Gastrocnemius medialis (tissue), 4 donors: Measurements from ENCODE around the gene ABTB2. TPM values are rescaled to one million over a fixed set of nuclear protein-coding genes. Genes with fewer than 3 reads are reported as not detected.

Experiments
- ATAC-seq, 2 donors: fragments of 150-250 bp; one replicate each; pipeline ENCODE4 v1.9.1; 2016
- DNase-seq, 2 donors: peaks; one replicate each; pipeline ENCODE4 v3.0.0-alpha.2; 2019
- H3K27ac ChIP-seq, 4 donors: fragments of 200-600 bp; sonication (generic); 1 replicate in 1 of 4; 2 replicates in 3 of 4; pipeline ENCODE4 v1.5.1; 2016 to 2018; ENCODE audit warnings: mild to moderate bottlenecking in 2 of 4, moderate library complexity in 1 of 4
- H3K27me3 ChIP-seq, 3 donors: fragments of 200-600 bp; sonication (generic) in 2 of 3; 1 replicate in 1 of 3; 2 replicates in 2 of 3; pipeline versions ENCODE4 v1.5.1 to v1.6.0; 2016 to 2019; ENCODE audit warnings: mild to moderate bottlenecking in 1 of 3, moderate library complexity in 1 of 3
- H3K36me3 ChIP-seq, 2 donors: fragments of 200-600 bp; sonication (generic) in 1 of 2; one replicate each; pipeline ENCODE4 v1.5.1; 2017 to 2018
- H3K4me1 ChIP-seq, 2 donors: fragments of 200-600 bp; sonication (generic) in 1 of 2; one replicate each; pipeline ENCODE4 v1.5.1; 2016 to 2017; ENCODE audit warnings: mild to moderate bottlenecking in 2 of 2
- H3K4me3 ChIP-seq, 4 donors: fragments of 200-600 bp; sonication (generic) in 3 of 4; 1 replicate in 1 of 4; 2 replicates in 3 of 4; pipeline ENCODE4 v1.5.1; 2016 to 2019; ENCODE audit warnings: mild to moderate bottlenecking in 2 of 4
- H3K9me3 ChIP-seq, 3 donors: fragments of 200-600 bp; sonication (generic) in 2 of 3; 1 replicate in 1 of 3; 2 replicates in 2 of 3; pipeline ENCODE4 v1.5.1; 2016 to 2019
- POLR2A ChIP-seq, 2 donors: fragments of 450-650 bp; IDR thresholded peaks; one replicate each; pipeline ENCODE4 v1.6.1; 2017; ENCODE audit warnings: antibody characterized with exemption in 2 of 2, mild to moderate bottlenecking in 2 of 2, moderate library complexity in 2 of 2
- in situ Hi-C, 4 donors: fragments of 200-750 bp; cut with MboI; loops; one replicate each; pipeline versions ENCODE4 v1.15.0 to v1.8.0; 2017; ENCODE audit warnings: low sequenced_read_pairs in 4 of 4
- intact Hi-C: fragments of 100-400 bp; cut with DNase I; formaldehyde crosslinking; loops from one replicate; pipeline ENCODE4 v1.15.1; 2023; ENCODE audit warnings: low total_unique reads
- total RNA-seq, 4 donors: library from RNA; depleted of rRNA; stranded (reverse); fragments of >200 nt; gene quantifications; one replicate each; pipeline versions ENCODE4 v1.1.0 to v1.2.3, GENCODE V29; 2016
- TF ChIP-seq, protein P1 (sequence below), 5 experiments: fragments of 450-650 bp in 3 of 5; fragments of 200-600 bp in 2 of 5; sonication (generic) in 2 of 5; IDR thresholded peaks in 4 of 5; conservative IDR thresholded peaks in 1 of 5; 1 replicate in 4 of 5; 2 replicates in 1 of 5; pipeline ENCODE4 v1.5.1; 2016 to 2019; ENCODE audit warnings: antibody characterized with exemption in 5 of 5, mild to moderate bottlenecking in 3 of 5, moderate library complexity in 3 of 5

ABTB2 gene
- total RNA-seq, 4 donors from 2014 or later: 8.8 to 30.7 (median 12.2) TPM

DNA sequence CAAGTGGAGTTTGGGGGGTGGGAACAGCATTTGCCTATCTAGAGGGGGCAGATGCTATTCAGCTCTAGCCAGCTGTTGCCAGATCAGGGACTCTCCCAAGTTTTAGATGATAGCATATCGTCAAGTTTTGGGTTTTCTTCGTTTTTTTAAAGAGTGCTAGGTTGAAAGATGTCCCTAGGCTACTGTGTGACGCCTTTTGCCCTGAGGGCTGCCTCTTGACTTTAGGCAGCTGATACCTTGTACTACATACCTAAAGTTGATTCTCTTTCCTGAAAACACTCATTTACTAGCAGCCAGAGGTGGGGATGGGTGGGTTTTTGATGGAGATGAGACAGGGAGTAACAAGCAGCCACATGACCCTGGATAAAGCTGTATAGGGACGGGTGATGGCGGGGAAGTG lies 87.1 kb downstream of the ABTB2 start:
- no peaks in the 10 kb centered on the region for H3K27me3 ChIP-seq

DNA sequence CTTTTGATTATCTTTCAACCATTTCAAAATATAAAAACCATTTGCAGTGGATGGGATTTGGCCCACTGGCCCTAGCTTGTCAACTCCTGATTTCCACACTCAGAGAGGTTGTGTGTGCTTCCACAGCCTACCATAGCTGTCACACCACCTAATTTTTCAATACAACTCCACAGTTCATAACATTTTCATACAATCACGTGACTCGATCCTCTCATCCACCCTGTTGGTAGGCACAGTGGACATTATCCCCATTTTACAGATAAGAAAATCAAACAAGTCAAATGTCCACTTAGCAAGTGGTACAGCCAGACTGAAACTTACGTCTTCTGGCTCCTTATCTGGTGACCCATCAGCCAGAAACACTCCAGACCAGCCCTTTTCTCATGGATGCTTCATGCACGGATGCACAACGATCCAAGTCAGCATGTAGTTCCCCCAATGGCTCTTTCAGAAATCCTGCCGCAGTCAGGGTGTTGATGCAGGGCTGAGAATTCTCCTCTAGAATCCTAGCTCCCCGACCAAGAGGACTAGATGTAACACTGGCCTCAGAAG lies 88.0 kb downstream of the ABTB2 start:
- H3K4me3 ChIP-seq: no peak overlapping the region
- intact Hi-C loops (no loop called here), in situ Hi-C loops (no loop called here)
- no peak overlapping the region for H3K27ac ChIP-seq
- H3K4me1 ChIP-seq: peaks cover 16 to 19% of the 10 kb centered on the region in 2 donors
- H3K9me3 ChIP-seq: no peaks in the 10 kb centered on the region
- no peak for ATAC-seq
- TF ChIP-seq, protein P1, sequence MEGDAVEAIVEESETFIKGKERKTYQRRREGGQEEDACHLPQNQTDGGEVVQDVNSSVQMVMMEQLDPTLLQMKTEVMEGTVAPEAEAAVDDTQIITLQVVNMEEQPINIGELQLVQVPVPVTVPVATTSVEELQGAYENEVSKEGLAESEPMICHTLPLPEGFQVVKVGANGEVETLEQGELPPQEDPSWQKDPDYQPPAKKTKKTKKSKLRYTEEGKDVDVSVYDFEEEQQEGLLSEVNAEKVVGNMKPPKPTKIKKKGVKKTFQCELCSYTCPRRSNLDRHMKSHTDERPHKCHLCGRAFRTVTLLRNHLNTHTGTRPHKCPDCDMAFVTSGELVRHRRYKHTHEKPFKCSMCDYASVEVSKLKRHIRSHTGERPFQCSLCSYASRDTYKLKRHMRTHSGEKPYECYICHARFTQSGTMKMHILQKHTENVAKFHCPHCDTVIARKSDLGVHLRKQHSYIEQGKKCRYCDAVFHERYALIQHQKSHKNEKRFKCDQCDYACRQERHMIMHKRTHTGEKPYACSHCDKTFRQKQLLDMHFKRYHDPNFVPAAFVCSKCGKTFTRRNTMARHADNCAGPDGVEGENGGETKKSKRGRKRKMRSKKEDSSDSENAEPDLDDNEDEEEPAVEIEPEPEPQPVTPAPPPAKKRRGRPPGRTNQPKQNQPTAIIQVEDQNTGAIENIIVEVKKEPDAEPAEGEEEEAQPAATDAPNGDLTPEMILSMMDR (IDR thresholded peaks at IDR 0.05 in 4 of 5, conservative IDR thresholded peaks at IDR 0.05 in 1 of 5): no peak
- TF ChIP-seq POLR2A (IDR thresholded peaks at IDR 0.05): no peak
- H3K27me3 ChIP-seq: no peaks in the 10 kb centered on the region
- H3K36me3 ChIP-seq: no peaks in the 10 kb centered on the region
- DNase-seq: no peak

More for the DNA sequence above, 87.1 kb downstream of the ABTB2 start:
- Histone ChIP-seq H3K36me3 (no peaks in the 10 kb centered on the region), H3K4me1 (peaks cover 25 to 29% of the 10 kb centered on the region in 2 donors), H3K27ac (no peak overlapping the region), H3K4me3 (no peak overlapping the region), H3K9me3 (no peaks in the 10 kb centered on the region)
- in situ Hi-C loops: no loop called here
- intact Hi-C loops: no loop called here
- DNase-seq (no peak), ATAC-seq (no peak)
- TF ChIP-seq, protein P1 (IDR thresholded peaks at IDR 0.05 in 4 of 5, conservative IDR thresholded peaks at IDR 0.05 in 1 of 5): no peak
- no peak for TF ChIP-seq POLR2A (IDR thresholded peaks at IDR 0.05)

DNA sequence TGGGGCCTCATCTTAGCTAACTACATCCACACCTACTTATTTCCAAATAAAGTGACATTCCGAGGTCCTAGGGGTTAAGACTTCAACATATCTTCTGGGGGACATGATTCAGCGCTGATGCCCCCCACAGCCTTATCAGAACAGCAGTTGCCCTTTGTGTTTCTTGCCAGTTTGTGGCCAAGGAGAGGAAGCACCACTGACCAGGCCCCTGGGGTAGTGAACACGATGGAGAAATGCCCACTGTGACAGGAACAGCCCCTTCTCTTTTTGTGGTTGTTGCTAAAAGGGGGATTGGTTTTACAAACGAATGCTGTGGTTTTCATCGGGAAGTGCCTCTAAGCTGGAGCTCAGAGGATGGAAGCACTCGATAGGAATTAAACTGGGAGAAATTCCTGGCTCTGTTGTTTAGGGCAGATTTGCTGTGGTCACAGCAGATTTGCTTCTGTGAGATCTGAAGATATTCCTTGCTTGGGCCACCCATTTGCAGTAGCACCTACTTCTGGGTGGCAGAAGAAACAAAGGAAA lies 88.8 kb downstream of the ABTB2 start:
- intact Hi-C loops: no loop called here
- Histone ChIP-seq H3K9me3 (no peaks in the 10 kb centered on the region), H3K27ac (no peak overlapping the region), H3K36me3 (no peaks in the 10 kb centered on the region), H3K4me3 (no peak overlapping the region), H3K27me3 (no peaks in the 10 kb centered on the region), H3K4me1 (peaks cover 12 to 16% of the 10 kb centered on the region in 2 donors)
- DNase-seq: no peak
- TF ChIP-seq, protein P1 (IDR thresholded peaks at IDR 0.05 in 4 of 5, conservative IDR thresholded peaks at IDR 0.05 in 1 of 5): no peak
- no peak for TF ChIP-seq POLR2A (IDR thresholded peaks at IDR 0.05)
- in situ Hi-C loops: no loop called here
- no peak for ATAC-seq

DNA sequence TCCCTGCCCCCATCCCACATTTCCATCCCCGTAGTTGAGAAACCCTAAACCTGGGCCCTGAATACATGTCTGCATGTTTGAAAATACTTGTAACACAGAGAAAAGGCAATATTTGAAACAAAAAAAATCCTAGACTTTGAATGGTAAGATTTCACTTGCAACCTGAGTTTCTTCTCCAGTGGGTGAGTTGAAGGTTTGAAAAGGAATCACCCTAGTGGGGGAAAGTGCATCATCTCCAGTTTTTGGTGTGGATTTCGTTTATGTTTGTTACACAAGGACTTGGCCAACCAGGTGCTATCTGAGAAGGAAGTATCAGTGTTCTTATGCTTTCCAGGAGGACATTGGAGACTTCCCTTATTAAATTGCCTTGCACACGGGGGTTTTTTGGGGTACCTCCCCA lies 90.4 kb downstream of the ABTB2 start:
- in situ Hi-C loops: no loop called here
- TF ChIP-seq, protein P1 (IDR thresholded peaks at IDR 0.05 in 4 of 5, conservative IDR thresholded peaks at IDR 0.05 in 1 of 5): no peak
- TF ChIP-seq POLR2A (IDR thresholded peaks at IDR 0.05): no peak

More for the DNA sequence above, 90.4 kb downstream of the ABTB2 start:
- Histone ChIP-seq H3K27ac (peak overlapping the region in 1 of 4 donors; percentile 40), H3K9me3 (no peaks in the 10 kb centered on the region), H3K4me1 (peaks cover 28 to 29% of the 10 kb centered on the region in 2 donors), H3K27me3 (no peaks in the 10 kb centered on the region), H3K36me3 (no peaks in the 10 kb centered on the region), H3K4me3 (no peak overlapping the region)
- intact Hi-C loops: no loop called here
- DNase-seq: no peak
- peak in 1 of 2 donors; percentile 40 for ATAC-seq
